Endothelial cell of umbilical vein (primary cell): ENCODE measurements around the gene ARL1. TPM values are rescaled to one million over a fixed set of nuclear protein-coding genes. Genes with fewer than 3 reads are reported as not detected.
"Not testable (repeated sequence)": the region's sequence is repeated elsewhere in the genome, so short reads cannot be mapped to it uniquely, and the experiment has no call there.

ENCODE experiments used
- BruUV-seq: library from RNA; stranded (reverse); fragments of 400-500 nt; replicated peaks from 2 replicates; lab custom pipeline; 2021; lab: Mats Ljungman, UMichigan
- CTCF ChIA-PET: fragments of 300-600, 350-600 bp; sonication (Branson Sonifier 250); formaldehyde crosslinking; loops from one replicate; lab custom pipeline; 2021; ENCODE audit warnings: antibody characterized with exemption, inconsistent platforms; lab: Charles Lee
- POLR2A ChIA-PET: fragments of 300-600, 350-600 bp; sonication (Branson Sonifier 250); formaldehyde crosslinking; loops from one replicate; lab custom pipeline; 2021; ENCODE audit warnings: antibody characterized with exemption, inconsistent platforms; lab: Charles Lee
- DNase-seq: peaks from one replicate; pipeline ENCODE4 v3.0.0-alpha.2; 2011; ENCODE audit warnings: low read depth, low spot score
- FAIRE-seq: peaks from 2 replicates; lab custom pipeline; 2011; peaks lifted over from hg19 to GRCh38; lab: Jason Lieb, UNC
- H2AFZ ChIP-seq: 2 replicates; pipeline ENCODE4 v1.6.0; 2012; ENCODE audit warnings: low read depth, low read length, control low read depth, inconsistent platforms
- H3K27ac ChIP-seq: 2 replicates; pipeline ENCODE4 v1.5.1; 2011; ENCODE audit warnings: low read depth, mild to moderate bottlenecking, control low read depth, low read length, moderate library complexity; ENCODE audit not compliant: insufficient read depth
- H3K27me3 ChIP-seq, 2 experiments: 2 replicates each; pipeline versions ENCODE4 v1.6.0 to v1.6.1; 2011; ENCODE audit warnings: low read length in 2 of 2, mixed read lengths in 1 of 2; ENCODE audit not compliant: control insufficient read depth in 2 of 2, insufficient read depth in 2 of 2
- H3K36me3 ChIP-seq, 2 experiments: 2 replicates in 1 of 2; 3 replicates in 1 of 2; pipeline ENCODE4 v1.5.1; 2011; ENCODE audit warnings: low read length in 2 of 2, mild to moderate bottlenecking in 1 of 2, moderate library complexity in 1 of 2; ENCODE audit not compliant: control insufficient read depth in 2 of 2, insufficient read depth in 2 of 2; ENCODE audit errors: extremely low read depth in 1 of 2
- H3K4me1 ChIP-seq: 3 replicates; pipeline ENCODE4 v1.5.1; 2011; ENCODE audit warnings: mild to moderate bottlenecking, low read length; ENCODE audit not compliant: control insufficient read depth, insufficient read depth; ENCODE audit errors: extremely low read depth
- H3K4me2 ChIP-seq: 2 replicates; pipeline ENCODE4 v1.6.1; 2011; ENCODE audit warnings: low read length, control low read depth, mixed read lengths; ENCODE audit not compliant: insufficient read depth
- H3K4me3 ChIP-seq, 3 experiments: fragments of 200-600 bp in 1 of 3; sonication (generic), shearing (Covaris generic) in 1 of 3; replicated peaks in 1 of 3; 2 replicates each; pipeline ENCODE4 v1.5.1; 2011 to 2016; ENCODE audit warnings: control low read depth in 3 of 3, low read length in 3 of 3, mild to moderate bottlenecking in 2 of 3, inconsistent platforms in 1 of 3, low read depth in 1 of 3, moderate library complexity in 1 of 3; ENCODE audit not compliant: insufficient read depth in 1 of 3
- H3K79me2 ChIP-seq: 2 replicates; pipeline ENCODE4 v1.6.0; 2012; ENCODE audit warnings: low read length, inconsistent platforms; ENCODE audit not compliant: control insufficient read depth, insufficient read depth
- H3K9ac ChIP-seq: replicated peaks from 2 replicates; pipeline ENCODE3; 2011; ENCODE audit warnings: low read length, control low read depth; ENCODE audit not compliant: insufficient read depth; ENCODE audit errors: extremely low read depth
- H3K9me1 ChIP-seq: replicated peaks from 3 replicates; pipeline ENCODE4 v1.6.0; 2011; ENCODE audit warnings: mild to moderate bottlenecking, low read length; ENCODE audit not compliant: control insufficient read depth, insufficient read depth; ENCODE audit errors: extremely low read depth
- H3K9me3 ChIP-seq: replicated peaks from 2 replicates; pipeline ENCODE4 v1.5.1; 2012; ENCODE audit warnings: low read length, inconsistent platforms; ENCODE audit not compliant: control insufficient read depth, insufficient read depth
- H4K20me1 ChIP-seq: replicated peaks from 2 replicates; pipeline ENCODE3; 2011; ENCODE audit warnings: mild to moderate bottlenecking, low read length; ENCODE audit not compliant: control insufficient read depth, insufficient read depth; ENCODE audit errors: extremely low read depth
- CTCF ChIP-seq, 2 donors: IDR thresholded peaks; 1 replicate in 1 of 2; 2 replicates in 1 of 2; pipeline ENCODE4 v1.5.1; 2011; ENCODE audit warnings: low read length in 2 of 2, mild to moderate bottlenecking in 2 of 2, moderate library complexity in 2 of 2, control low read depth in 1 of 2, inconsistent platforms in 1 of 2, low read depth in 1 of 2; ENCODE audit not compliant: insufficient read depth in 1 of 2; ENCODE audit errors: extremely low read depth in 1 of 2
- EZH2 ChIP-seq: IDR thresholded peaks from 2 replicates; pipeline ENCODE4 v1.6.1; 2012; ENCODE audit warnings: borderline replicate concordance, low read depth, mild to moderate bottlenecking, moderate library complexity, low read length, inconsistent platforms; ENCODE audit not compliant: severe bottlenecking
- FOS ChIP-seq: IDR thresholded peaks from 2 replicates; pipeline ENCODE4 v1.6.1; 2011; ENCODE audit warnings: mild to moderate bottlenecking, low read length, moderate library complexity, borderline replicate concordance; ENCODE audit not compliant: insufficient read depth
- GATA2 ChIP-seq: IDR thresholded peaks from 2 replicates; pipeline ENCODE4 v1.7.0; 2011; ENCODE audit warnings: low read depth, mild to moderate bottlenecking, moderate library complexity, mixed read lengths, low read length; ENCODE audit not compliant: insufficient read length, insufficient read depth
- JUN ChIP-seq: IDR thresholded peaks from 2 replicates; pipeline ENCODE4 v1.6.1; 2011; ENCODE audit warnings: borderline replicate concordance, low read depth; ENCODE audit not compliant: insufficient read length, insufficient read depth
- MYC ChIP-seq: IDR thresholded peaks from one replicate; pipeline ENCODE4 v1.6.1; 2011; ENCODE audit warnings: mild to moderate bottlenecking, low read depth, low read length
- POLR2A ChIP-seq: IDR thresholded peaks from 2 replicates; pipeline ENCODE4 v1.6.1; 2012; ENCODE audit warnings: low read depth, mild to moderate bottlenecking, control low read depth, low read length
- POLR2AphosphoS5 ChIP-seq: IDR thresholded peaks from 2 replicates; pipeline ENCODE4 v1.6.1; 2012; ENCODE audit warnings: low read depth, mild to moderate bottlenecking, control low read depth, low read length, moderate library complexity; ENCODE audit not compliant: insufficient read depth
- dilution Hi-C: fragments of 300-500 bp; cut with MboI; formaldehyde crosslinking; loops from one replicate; pipeline ENCODE4 v1.15.0; 2019; ENCODE audit warnings: low sequenced_read_pairs; ENCODE audit not compliant: extremely low pct_ligation_motif_present
- intact Hi-C: fragments of 100-400 bp; cut with micrococcal nuclease; formaldehyde crosslinking; loops from one replicate; pipeline ENCODE4 v1.10.0; 2022
- polyA plus RNA-seq, 4 experiments: library from polyadenylated mRNA; depleted of rRNA in 3 of 4; stranded (reverse) in 3 of 4; unstranded in 1 of 4; fragments of >200 nt; gene quantifications; 2 replicates each; pipeline versions ENCODE4 v1.2.1 to v1.2.3, GENCODE V29; 2011 to 2012; ENCODE audit warnings: missing spikeins in 1 of 4
- total RNA-seq: library from RNA; stranded (reverse); gene quantifications from 2 replicates; pipeline ENCODE4 v1.2.3, GENCODE V29; 2021
- TF ChIP-seq, protein P1 (sequence below): IDR thresholded peaks from 2 replicates; pipeline ENCODE4 v1.6.1; 2011; ENCODE audit not compliant: insufficient read depth, insufficient read length

Gene ARL1
- total and polyA plus RNA-seq, 2 donors (not counting 3 experiments of a cell fraction or from before 2014, with no cell fraction given) = 30.4 to 76.5 TPM

DNA sequence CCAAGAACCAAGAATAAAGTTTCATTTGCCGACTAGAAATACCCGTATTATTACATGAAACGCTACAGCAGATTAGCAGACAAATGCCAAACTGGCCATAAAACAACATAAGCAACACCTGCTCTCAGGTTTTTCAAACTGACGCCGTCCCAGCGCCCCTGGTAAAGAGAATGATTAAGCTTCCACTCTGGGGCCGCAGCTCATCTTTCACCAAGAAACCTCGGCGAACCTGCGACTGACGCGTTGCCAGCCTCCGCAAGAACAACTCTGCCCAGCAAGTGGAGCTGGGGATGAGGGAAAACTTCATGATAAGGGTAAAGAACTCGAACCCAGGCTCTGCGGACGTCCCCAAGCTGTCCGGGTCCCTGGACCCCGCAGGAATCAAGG is 530 bp downstream of the ARL1 start:
- no TSS peak for BruUV-seq
- DNase-seq = no peak
- H3K9ac ChIP-seq = peak overlapping the region; percentile 98
- no peaks in the 10 kb centered on the region for H4K20me1 ChIP-seq
- TF ChIP-seq MYC (no peak), POLR2AphosphoS5 (no peak), CTCF (IDR thresholded peaks at IDR 0.05; ENCODE audit: extremely low read depth in 1 of 2, insufficient read depth in 1 of 2, low read depth in 1 of 2, low read length in 2 of 2) (no peak), EZH2 (no peak), GATA2 (no peak), POLR2A (no peak), JUN (no peak), FOS (no peak)
- TF ChIP-seq, protein P1, sequence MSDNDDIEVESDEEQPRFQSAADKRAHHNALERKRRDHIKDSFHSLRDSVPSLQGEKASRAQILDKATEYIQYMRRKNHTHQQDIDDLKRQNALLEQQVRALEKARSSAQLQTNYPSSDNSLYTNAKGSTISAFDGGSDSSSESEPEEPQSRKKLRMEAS = no peak
- peak overlapping the region; percentile 99 for H3K27ac ChIP-seq
- peak overlapping the region; percentile 83 for H3K4me2 ChIP-seq
- peak overlapping the region; percentile 39 to 88 (median 71) for H3K4me3 ChIP-seq
- H3K9me3 ChIP-seq = no peaks in the 10 kb centered on the region
- H2AFZ ChIP-seq = peak overlapping the region; percentile 79
- peak; percentile 26 for FAIRE-seq
- no peaks in the 10 kb centered on the region for H3K9me1 ChIP-seq
- dilution Hi-C loops (no loop called here), intact Hi-C loops (loop anchor here (5.0 kb wide), 3 partner anchors 125 to 385 kb away; partner anchors contain the start of genes CHPT1 and UTP20)
- ChIA-PET CTCF (interaction anchor here (1.0 to 1.6 kb wide), 4 partner anchors 13 to 433 kb away, joined by 3 to 6 read pairs (median 6); no protein-coding TSS in a partner anchor), POLR2A (interaction anchor here (0.5 to 0.6 kb wide), 2 partner anchors 24 to 484 kb away, joined by 3 to 4 read pairs; no protein-coding TSS in a partner anchor)
- peaks cover 42% of the 10 kb centered on the region for H3K79me2 ChIP-seq
- H3K4me1 ChIP-seq = peaks cover 13% of the 10 kb centered on the region
- peaks cover 2 to 3% of the 10 kb centered on the region in 2 experiments for H3K36me3 ChIP-seq
- H3K27me3 ChIP-seq = peaks cover 0 to 2% of the 10 kb centered on the region in 2 experiments

DNA sequence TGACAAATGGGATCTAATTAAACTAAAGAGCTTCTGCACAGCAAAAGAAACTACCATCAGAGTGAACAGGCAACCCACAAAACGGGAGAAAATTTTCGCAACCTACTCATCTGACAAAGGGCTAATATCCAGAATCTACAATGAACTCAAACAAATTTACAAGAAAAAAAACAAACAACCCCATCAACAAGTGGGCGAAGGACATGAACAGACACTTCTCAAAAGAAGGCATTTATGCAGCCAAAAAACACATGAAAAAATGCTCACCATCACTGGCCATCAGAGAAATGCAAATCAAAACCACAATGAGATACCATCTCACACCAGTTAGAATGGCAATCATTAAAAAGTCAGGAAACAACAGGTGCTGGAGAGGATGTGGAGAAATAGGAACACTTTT is 16.4 kb downstream of the ARL1 start:
- H3K4me2 ChIP-seq, H3K27me3 ChIP-seq, BruUV-seq, intact Hi-C loops, H3K27ac ChIP-seq, H3K4me1 ChIP-seq, H4K20me1 ChIP-seq, H3K4me3 ChIP-seq, DNase-seq, POLR2A ChIA-PET, dilution Hi-C loops, CTCF ChIA-PET, H2AFZ ChIP-seq, H3K9me1 ChIP-seq, H3K9ac ChIP-seq, H3K79me2 ChIP-seq, H3K9me3 ChIP-seq, FAIRE-seq: not testable (repeated sequence)
- peaks cover 9 to 17% of the 10 kb centered on the region in 2 experiments for H3K36me3 ChIP-seq
